GM12801 (cell line): ENCODE data around the gene DALRD3.

Experiments
- TF ChIP-seq, protein P1 (sequence below): IDR thresholded peaks from one replicate; pipeline ENCODE4 v1.5.1; 2011; ENCODE audit warnings: control low read depth; ENCODE audit not compliant: insufficient read length; ENCODE audit errors: extremely low read depth

Gene DALRD3

GRCh38 chr3:48999085-48999858 is 19.1 kb downstream of the DALRD3 start:
- TF ChIP-seq, protein P1, sequence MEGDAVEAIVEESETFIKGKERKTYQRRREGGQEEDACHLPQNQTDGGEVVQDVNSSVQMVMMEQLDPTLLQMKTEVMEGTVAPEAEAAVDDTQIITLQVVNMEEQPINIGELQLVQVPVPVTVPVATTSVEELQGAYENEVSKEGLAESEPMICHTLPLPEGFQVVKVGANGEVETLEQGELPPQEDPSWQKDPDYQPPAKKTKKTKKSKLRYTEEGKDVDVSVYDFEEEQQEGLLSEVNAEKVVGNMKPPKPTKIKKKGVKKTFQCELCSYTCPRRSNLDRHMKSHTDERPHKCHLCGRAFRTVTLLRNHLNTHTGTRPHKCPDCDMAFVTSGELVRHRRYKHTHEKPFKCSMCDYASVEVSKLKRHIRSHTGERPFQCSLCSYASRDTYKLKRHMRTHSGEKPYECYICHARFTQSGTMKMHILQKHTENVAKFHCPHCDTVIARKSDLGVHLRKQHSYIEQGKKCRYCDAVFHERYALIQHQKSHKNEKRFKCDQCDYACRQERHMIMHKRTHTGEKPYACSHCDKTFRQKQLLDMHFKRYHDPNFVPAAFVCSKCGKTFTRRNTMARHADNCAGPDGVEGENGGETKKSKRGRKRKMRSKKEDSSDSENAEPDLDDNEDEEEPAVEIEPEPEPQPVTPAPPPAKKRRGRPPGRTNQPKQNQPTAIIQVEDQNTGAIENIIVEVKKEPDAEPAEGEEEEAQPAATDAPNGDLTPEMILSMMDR = no peak

DNA sequence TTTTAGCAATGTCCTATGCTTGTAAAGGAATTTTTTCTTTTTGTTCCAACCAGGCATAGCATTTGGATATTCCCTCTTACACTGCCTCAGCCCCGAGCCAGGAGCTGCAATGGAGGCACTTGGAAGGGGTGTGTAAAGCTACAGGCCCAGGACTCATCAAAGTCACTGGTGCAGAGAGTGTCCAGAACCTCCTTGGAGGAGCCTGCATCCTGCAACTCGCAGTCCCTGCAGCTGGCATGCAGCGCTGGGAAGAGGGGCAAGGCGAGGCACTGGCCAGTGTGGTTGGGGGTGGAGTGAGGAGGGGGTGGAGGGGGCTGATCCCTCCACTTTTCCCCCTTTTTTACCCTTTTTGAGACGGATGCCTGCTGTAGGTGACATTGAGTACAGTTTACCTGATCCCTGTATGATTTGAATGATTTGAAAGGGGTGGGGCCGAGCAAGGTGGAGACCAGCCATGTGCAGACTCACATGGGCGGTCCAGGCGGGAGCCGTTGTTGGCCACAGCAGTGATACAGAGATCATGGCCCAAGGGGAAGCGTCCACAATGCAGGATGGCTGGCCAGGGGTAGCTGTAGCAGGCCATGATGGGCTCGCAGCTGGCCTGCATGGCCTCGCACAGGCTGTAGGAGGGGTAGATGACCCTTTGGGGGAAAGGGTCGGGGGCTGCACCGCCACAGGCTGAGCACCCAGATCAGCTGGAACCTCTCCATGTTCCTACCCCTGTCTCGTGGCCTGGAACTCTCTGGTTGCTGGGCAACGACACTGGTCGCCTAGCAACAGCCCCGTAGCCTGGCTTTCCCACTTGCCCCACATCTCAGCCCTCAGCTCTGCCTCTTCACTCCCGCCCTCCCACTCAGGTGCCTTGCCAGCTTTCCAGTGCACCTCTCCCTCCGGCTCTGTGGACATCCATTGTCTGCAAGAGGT is 20.4 kb downstream of the DALRD3 start:
- TF ChIP-seq, protein P1 = no peak

GRCh38 chr3:48997102-48997635 is 21.2 kb downstream of the DALRD3 start:
- TF ChIP-seq, protein P1 = no peak

- TF ChIP-seq, protein P1 = no peak
Observed at GRCh38 chr3:48996640-48997039, 21.7 kb downstream of the DALRD3 start.

GRCh38 chr3:48993834-48994233 is 24.5 kb downstream of the DALRD3 start:
- TF ChIP-seq, protein P1 = no peak

DNA sequence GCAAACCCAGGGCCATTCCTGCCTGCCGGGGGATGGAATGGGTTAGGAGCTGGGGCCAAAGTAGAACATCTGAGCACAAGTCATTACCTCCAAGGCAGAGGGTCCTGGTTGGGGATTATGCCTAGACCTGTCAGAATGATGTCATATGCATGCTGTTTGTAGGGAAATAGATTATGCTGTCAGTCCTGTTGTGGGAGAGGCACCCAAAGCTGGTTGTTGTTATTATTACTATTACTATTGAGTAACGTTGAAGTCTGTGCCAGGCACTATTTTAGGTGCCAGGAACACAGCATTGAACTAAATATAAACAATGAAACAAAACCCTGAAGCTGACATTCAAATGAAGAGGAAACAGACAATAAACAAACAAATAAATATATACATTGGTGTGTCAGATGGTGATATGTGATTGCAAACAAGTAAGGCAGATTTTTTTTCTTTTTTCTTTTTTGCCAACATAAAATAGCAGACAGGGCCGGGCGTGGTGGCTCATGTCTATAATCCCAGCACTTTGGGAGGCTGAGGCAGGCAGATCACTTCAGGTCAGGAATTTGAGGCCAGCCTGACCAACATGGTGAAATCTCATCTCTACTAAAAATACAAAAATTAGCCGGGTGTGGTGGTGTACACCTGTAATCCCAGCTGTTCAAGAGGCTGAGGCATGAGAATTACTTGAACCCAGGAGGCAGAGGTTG is 26.4 kb downstream of the DALRD3 start:
- TF ChIP-seq, protein P1 = no peak
